HUDEP-2 (cell line): ENCODE measurements around the gene OR4M1.
"Not testable (repeated sequence)": the region's sequence is repeated elsewhere in the genome, so short reads cannot be mapped to it uniquely, and the experiment has no call there.

Experiments used
- DNase-seq, 76 experiments: peaks; one replicate each; lab custom pipeline; 2025; ENCODE audit not compliant: unreplicated experiment in 76 of 76; lab: John Stamatoyannopoulos, UW

The OR4M1 gene

DNA sequence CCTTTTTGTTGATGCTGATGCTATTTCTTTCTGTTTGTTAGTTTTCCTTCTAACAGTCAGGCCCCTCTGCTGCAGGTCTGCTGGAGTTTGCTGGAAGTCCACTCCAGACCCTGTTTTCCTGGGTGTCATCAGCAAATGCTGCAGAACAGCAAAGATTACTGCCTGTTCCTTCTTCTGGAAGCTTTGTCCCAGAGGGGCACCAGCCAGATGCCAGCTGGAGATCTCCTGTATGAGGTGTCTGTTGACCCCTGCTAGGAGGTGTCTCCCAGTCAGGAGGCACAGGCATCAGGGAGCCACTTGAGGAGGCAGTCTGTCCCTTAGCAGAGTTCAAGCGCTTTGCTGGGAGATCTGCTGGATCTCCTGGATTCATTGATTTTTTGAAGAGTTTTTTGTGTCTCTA, 46.6 kb downstream of the OR4M1 start:
- DNase-seq, result not testable (repeated sequence)

DNA sequence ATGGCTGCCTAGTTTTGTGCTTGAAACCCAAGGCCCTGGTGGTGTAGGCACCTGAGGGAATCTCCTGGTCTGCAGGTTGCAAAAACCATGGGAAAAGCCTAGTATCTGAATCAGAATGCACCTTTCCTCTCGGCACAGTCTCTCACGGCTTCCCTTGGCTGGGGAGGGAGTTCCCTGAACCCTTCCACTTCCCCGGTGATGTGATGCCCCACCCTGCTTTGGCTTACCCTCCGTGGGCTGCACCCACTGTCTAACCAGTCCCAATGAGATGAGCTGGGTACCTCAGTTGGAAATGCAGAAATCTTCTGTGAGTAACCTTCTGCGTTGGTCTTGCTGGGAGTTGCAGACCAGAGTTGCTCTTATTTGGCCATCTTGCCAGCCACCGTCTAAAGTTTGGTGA, 47.7 kb downstream of the OR4M1 start:
- DNase-seq, result not testable (repeated sequence)

DNA sequence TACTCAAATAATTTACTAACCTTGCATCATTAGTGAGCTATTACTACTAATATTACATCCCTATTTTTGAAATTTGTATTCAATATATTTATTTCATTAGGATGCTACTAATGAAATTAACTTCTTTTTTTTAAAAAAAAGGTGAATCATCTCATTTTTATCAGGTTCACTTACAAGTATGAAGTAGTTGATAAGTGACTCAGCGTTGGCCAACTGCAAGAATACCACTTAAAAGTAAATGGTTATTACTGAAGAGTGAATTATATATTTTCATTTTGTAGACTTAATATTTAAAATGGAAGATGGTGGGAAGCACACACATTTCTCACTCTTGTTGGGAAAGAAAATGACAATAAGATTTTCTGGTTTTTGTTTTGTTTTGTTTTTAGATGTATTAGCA, 49.9 kb downstream of the OR4M1 start:
- DNase-seq, result no peak

DNA sequence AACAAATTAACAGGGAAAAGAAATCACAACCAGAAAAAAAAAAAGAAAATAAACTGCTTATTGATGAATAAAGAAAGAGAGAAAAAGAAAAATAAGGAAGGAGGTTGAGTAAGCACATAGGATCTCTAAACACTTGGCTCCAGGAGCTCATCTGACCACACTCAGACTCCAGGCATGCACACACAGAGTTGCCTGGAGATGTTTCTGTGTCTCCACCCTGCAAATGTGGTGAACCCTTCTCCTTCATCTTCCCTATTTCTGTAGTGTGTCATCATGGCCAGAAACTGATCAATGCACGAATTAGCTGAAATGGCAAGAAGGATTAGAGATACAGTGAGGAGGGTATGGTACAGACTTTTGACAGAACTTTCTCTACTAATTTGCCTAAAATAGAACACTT, 50.5 kb downstream of the OR4M1 start:
- no peak for DNase-seq

DNA sequence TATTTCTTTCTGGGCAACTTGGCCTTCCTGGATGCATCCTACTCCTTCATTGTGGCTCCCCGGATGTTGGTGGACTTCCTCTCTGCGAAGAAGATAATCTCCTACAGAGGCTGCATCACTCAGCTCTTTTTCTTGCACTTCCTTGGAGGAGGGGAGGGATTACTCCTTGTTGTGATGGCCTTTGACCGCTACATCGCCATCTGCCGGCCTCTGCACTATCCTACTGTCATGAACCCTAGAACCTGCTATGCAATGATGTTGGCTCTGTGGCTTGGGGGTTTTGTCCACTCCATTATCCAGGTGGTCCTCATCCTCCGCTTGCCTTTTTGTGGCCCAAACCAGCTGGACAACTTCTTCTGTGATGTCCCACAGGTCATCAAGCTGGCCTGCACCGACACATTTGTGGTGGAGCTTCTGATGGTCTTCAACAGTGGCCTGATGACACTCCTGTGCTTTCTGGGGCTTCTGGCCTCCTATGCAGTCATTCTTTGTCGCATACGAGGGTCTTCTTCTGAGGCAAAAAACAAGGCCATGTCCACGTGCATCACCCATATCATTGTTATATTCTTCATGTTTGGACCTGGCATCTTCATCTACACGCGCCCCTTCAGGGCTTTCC, 54.4 kb downstream of the OR4M1 start:
- not testable (repeated sequence) for DNase-seq

DNA sequence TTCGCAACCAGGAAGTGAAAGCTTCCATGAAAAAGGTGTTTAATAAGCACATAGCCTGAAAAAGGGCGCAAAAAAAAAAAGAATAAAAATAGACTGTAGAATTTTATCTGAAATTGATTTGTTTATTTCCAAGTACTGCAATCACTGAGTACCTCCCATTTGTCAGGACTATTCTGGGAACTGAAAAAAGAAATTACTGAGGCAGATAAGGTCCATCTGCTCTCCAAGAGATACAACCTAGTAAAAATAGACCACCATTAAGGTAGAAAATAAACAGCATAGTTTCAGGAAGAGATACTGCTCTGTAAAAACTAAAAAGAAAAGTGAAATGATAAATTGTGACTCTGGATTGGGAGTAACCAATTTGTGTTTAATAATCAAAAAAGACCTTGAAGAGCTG, 55.0 kb downstream of the OR4M1 start:
- no peak for DNase-seq
